Measurements from ENCODE around the gene HCLS1. TPM values are rescaled to one million over a fixed set of nuclear protein-coding genes. Genes with fewer than 3 reads are reported as not detected.
"Not testable (repeated sequence)": the region's sequence is repeated elsewhere in the genome, so short reads cannot be mapped to it uniquely, and the experiment has no call there.

Gene HCLS1
- total RNA-seq, 1 donor from 2014 or later: 45.8 TPM

DNA sequence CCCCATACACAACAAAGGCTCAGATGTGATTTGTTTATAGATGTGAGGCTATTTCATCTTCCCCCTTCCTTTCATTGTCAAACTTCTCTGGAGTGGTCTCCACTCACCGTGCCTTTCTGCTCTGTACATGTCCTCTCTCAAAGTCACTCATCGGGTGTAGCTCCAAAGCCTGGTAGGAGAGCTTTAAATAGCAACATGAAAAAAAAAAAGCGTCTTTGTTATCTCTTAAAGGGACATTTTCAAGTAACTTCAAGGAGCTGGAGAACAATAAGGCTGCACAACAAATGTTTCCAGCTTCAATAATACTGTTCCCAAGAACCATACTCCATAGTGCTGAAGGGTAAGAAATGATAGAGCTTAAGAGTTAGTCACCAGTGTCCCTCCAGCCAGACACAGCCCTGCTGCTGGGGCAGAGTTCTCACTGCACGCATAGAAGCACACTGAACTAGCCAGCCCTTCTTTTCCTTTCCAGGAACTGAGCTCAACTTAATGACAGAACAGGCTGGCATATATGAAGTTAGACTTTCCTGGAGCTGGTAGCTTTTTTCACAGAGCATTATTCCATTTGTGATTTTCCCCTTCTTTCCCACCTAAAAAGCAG, 59.4 kb downstream of the HCLS1 start:
- Mint-ChIP-seq H3K27ac (ENCODE audit: unreplicated experiment) (no peak overlapping the region), H3K27me3 (ENCODE audit: unreplicated experiment) (no peaks in the 10 kb centered on the region), H3K4me1 (ENCODE audit: unreplicated experiment) (peaks cover 13% of the 10 kb centered on the region), H3K4me3 (ENCODE audit: unreplicated experiment) (no peak overlapping the region), H3K9me3 (ENCODE audit: unreplicated experiment) (no peaks in the 10 kb centered on the region), H3K36me3 (ENCODE audit: low read depth, unreplicated experiment) (no peaks in the 10 kb centered on the region)
- no peak for DNase-seq (ENCODE audit: low spot score)
- TF ChIP-seq, protein P1, sequence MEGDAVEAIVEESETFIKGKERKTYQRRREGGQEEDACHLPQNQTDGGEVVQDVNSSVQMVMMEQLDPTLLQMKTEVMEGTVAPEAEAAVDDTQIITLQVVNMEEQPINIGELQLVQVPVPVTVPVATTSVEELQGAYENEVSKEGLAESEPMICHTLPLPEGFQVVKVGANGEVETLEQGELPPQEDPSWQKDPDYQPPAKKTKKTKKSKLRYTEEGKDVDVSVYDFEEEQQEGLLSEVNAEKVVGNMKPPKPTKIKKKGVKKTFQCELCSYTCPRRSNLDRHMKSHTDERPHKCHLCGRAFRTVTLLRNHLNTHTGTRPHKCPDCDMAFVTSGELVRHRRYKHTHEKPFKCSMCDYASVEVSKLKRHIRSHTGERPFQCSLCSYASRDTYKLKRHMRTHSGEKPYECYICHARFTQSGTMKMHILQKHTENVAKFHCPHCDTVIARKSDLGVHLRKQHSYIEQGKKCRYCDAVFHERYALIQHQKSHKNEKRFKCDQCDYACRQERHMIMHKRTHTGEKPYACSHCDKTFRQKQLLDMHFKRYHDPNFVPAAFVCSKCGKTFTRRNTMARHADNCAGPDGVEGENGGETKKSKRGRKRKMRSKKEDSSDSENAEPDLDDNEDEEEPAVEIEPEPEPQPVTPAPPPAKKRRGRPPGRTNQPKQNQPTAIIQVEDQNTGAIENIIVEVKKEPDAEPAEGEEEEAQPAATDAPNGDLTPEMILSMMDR (IDR thresholded peaks at IDR 0.05; ENCODE audit: unreplicated experiment): no peak

- H3K36me3 Mint-ChIP-seq (ENCODE audit: low read depth, unreplicated experiment); H3K27me3 Mint-ChIP-seq (ENCODE audit: unreplicated experiment); H3K27ac Mint-ChIP-seq (ENCODE audit: unreplicated experiment); H3K4me3 Mint-ChIP-seq (ENCODE audit: unreplicated experiment); H3K9me3 Mint-ChIP-seq (ENCODE audit: unreplicated experiment); DNase-seq (ENCODE audit: low spot score): not testable (repeated sequence)
- H3K4me1 Mint-ChIP-seq (ENCODE audit: unreplicated experiment): peaks cover 13% of the 10 kb centered on the region
These were observed 60.8 kb downstream of the HCLS1 start for GRCh38 chr3:121599900-121600299.

DNA sequence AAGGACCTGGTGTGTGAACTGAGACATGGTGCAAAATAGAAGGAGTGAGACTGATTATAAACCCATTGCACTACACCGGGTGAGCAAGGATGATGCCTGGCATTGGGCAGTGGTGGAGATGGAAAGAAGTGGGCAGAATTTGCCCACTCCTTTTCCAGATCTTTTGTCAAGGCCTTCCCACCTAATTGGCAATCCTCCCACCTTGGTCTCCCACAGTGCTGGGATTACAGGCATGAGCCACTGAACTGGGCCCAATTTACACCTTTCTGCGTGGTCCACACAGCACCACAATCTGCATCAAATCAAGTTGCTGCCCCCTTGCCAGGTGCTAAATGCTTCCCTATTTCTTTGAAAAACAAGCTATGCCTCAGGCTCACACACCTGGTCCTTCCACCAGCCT, 62.1 kb downstream of the HCLS1 start:
- Mint-ChIP-seq H3K4me1 (ENCODE audit: unreplicated experiment) (peaks cover 13% of the 10 kb centered on the region), H3K4me3 (ENCODE audit: unreplicated experiment) (no peak overlapping the region), H3K27ac (ENCODE audit: unreplicated experiment) (no peak overlapping the region), H3K9me3 (ENCODE audit: unreplicated experiment) (no peaks in the 10 kb centered on the region), H3K27me3 (ENCODE audit: unreplicated experiment) (no peaks in the 10 kb centered on the region), H3K36me3 (ENCODE audit: low read depth, unreplicated experiment) (no peaks in the 10 kb centered on the region)
- TF ChIP-seq, protein P1 (IDR thresholded peaks at IDR 0.05; ENCODE audit: unreplicated experiment): no peak
- no peak for DNase-seq (ENCODE audit: low spot score)

- Mint-ChIP-seq H3K27ac (ENCODE audit: unreplicated experiment) (no peak overlapping the region), H3K4me1 (ENCODE audit: unreplicated experiment) (peaks cover 4% of the 10 kb centered on the region), H3K36me3 (ENCODE audit: low read depth, unreplicated experiment) (no peaks in the 10 kb centered on the region), H3K4me3 (ENCODE audit: unreplicated experiment) (no peak overlapping the region), H3K27me3 (ENCODE audit: unreplicated experiment) (no peaks in the 10 kb centered on the region), H3K9me3 (ENCODE audit: unreplicated experiment) (no peaks in the 10 kb centered on the region)
- no peak for DNase-seq (ENCODE audit: low spot score)
- TF ChIP-seq, protein P1 (IDR thresholded peaks at IDR 0.05; ENCODE audit: unreplicated experiment): no peak
These were observed 64.8 kb downstream of the HCLS1 start for GRCh38 chr3:121595765-121596406.

GRCh38 chr3:121594850-121595249, 65.9 kb downstream of the HCLS1 start:
- TF ChIP-seq, protein P1 (IDR thresholded peaks at IDR 0.05; ENCODE audit: unreplicated experiment): no peak
- no peak for DNase-seq (ENCODE audit: low spot score)

DNA sequence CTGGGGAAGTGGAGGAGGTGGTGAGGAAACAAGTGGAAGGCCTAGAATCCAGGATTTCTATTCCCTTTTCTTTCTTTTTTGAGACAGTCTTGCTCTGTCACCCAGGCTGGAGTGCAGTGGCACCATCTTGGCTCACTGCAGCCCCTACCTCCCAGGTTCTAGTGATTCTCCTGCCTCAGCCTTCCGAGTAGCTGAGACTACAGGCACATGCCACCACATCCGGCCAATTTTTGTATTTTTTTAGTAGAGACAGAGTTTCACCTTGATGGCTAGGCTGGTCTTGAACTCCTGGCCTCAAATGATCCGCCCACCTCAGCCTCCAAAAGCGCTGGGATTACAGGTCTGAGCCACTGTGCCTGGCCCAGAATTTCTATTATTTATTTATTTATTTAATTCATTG, 66.9 kb downstream of the HCLS1 start:
- not testable (repeated sequence) for H3K9me3 Mint-ChIP-seq (ENCODE audit: unreplicated experiment); H3K27ac Mint-ChIP-seq (ENCODE audit: unreplicated experiment); H3K4me1 Mint-ChIP-seq (ENCODE audit: unreplicated experiment); H3K4me3 Mint-ChIP-seq (ENCODE audit: unreplicated experiment); H3K36me3 Mint-ChIP-seq (ENCODE audit: low read depth, unreplicated experiment); H3K27me3 Mint-ChIP-seq (ENCODE audit: unreplicated experiment); DNase-seq (ENCODE audit: low spot score)

More at GRCh38 chr3:121594850-121595249, 65.9 kb downstream of the HCLS1 start:
- no peaks in the 10 kb centered on the region for H3K36me3 Mint-ChIP-seq (ENCODE audit: low read depth, unreplicated experiment)
- H3K27me3 Mint-ChIP-seq (ENCODE audit: unreplicated experiment): no peaks in the 10 kb centered on the region
- H3K4me3 Mint-ChIP-seq (ENCODE audit: unreplicated experiment): no peak overlapping the region
- H3K9me3 Mint-ChIP-seq (ENCODE audit: unreplicated experiment): no peaks in the 10 kb centered on the region
- H3K27ac Mint-ChIP-seq (ENCODE audit: unreplicated experiment): no peak overlapping the region
- peaks cover 4% of the 10 kb centered on the region for H3K4me1 Mint-ChIP-seq (ENCODE audit: unreplicated experiment)

Data from endothelial cell (in vitro differentiated cells).